ENCODE measurements around the gene NIM1K. TPM values are rescaled to one million over a fixed set of nuclear protein-coding genes. Genes with fewer than 3 reads are reported as not detected.
"Not testable (repeated sequence)": the region's sequence is repeated elsewhere in the genome, so short reads cannot be mapped to it uniquely, and the experiment has no call there.

NIM1K gene
- total RNA-seq, 1 donor from 2014 or later = not detected

GRCh38 chr5:43274435-43275114 lies 82.5 kb downstream of the NIM1K start:
- DNase-seq (ENCODE audit: extremely low read depth, low read depth, low spot score) = no peak

DNA sequence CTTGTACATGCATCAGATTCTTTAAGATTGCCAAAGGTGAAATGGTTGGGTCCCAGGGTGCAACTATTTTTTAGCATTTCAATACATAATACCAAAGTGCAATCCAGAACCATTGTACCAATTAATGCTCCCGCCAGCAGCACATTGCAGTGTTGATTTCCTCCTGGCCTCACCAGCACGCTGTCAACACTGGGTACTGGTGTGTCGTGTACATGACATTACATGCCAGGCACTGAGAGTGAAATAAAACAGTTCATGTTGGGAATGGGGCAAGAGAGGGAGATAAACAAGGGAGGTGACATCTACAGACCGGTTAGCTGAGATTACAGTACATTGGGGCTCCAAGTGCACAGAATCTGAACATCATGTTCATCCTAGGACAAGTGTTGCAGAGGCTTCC lies 83.4 kb downstream of the NIM1K start:
- DNase-seq (ENCODE audit: extremely low read depth, low read depth, low spot score) = no peak

GRCh38 chr5:43279548-43280274 lies 87.7 kb downstream of the NIM1K start:
- no peak for DNase-seq (ENCODE audit: extremely low read depth, low read depth, low spot score)

- DNase-seq (ENCODE audit: extremely low read depth, low read depth, low spot score) = no peak
Observed at GRCh38 chr5:43281840-43282658, 90.0 kb downstream of the NIM1K start.

- DNase-seq (ENCODE audit: extremely low read depth, low read depth, low spot score) = no peak
Observed at GRCh38 chr5:43286623-43287022, 94.6 kb downstream of the NIM1K start.

- DNase-seq (ENCODE audit: extremely low read depth, low read depth, low spot score) = no peak
Observed at GRCh38 chr5:43287493-43287892, 95.5 kb downstream of the NIM1K start.

- DNase-seq (ENCODE audit: extremely low read depth, low read depth, low spot score) = no peak
Observed at GRCh38 chr5:43288269-43288831, 96.3 kb downstream of the NIM1K start.

DNA sequence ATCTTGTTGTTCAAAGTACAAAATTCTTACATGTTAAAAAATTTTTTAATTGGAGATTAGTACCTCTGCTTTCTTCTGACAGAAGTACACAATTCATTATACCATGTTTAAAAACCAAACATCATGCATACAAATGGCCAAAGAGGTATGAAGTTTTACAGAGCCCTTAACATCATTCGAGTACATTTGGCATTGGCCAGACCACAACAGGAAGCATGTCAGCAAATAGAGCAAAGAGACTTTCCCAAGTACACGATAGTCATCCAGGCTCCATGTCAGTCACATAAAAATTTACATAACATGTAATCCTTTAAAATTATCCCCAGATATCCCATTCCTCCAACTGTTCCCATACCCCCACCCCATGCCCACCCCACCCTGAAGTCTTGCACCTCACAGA lies 98.7 kb downstream of the NIM1K start:
- no peak for DNase-seq (ENCODE audit: extremely low read depth, low read depth, low spot score)

- DNase-seq (ENCODE audit: extremely low read depth, low read depth, low spot score) = no peak
Observed at GRCh38 chr5:43294226-43294625, 102.2 kb downstream of the NIM1K start.

DNA sequence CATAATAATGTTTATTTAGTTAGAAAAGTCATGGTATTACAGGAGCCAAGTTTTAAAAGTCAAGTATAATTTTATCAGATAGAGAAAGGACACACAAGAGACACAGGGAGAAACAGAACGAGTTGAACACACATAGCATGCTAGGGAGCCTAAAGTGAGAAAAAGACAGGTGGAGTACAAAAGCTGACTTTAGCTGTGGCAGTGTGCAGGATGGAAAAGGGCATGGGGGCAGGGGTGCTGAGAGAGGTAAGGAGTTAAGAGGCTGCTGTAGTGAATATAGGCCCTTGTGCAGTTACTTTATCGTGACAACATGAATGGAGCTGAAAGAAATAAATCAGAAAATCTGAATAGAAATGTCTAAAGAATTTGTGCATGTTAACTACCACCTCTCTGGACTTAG lies 103.2 kb downstream of the NIM1K start:
- DNase-seq (ENCODE audit: extremely low read depth, low read depth, low spot score) = no peak

DNA sequence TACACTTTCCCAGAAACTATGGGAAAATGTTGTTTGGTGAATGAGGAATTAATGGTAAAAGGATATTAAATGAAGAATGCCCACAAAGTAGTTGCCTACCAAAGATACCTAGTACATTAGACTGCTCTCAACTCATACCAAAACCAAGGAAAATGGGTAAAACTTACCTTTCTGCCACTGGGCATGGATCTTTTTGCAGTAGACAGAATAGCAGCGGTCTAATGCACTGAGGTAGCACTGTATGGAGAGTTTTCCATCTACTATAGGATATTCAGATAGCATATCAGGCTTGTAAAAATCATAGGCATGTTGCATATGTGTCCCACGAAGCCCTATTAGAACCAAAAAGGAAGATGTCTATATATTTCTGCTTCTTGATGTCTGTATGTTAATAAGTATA lies 104.8 kb downstream of the NIM1K start:
- DNase-seq (ENCODE audit: extremely low read depth, low read depth, low spot score) = no peak

DNA sequence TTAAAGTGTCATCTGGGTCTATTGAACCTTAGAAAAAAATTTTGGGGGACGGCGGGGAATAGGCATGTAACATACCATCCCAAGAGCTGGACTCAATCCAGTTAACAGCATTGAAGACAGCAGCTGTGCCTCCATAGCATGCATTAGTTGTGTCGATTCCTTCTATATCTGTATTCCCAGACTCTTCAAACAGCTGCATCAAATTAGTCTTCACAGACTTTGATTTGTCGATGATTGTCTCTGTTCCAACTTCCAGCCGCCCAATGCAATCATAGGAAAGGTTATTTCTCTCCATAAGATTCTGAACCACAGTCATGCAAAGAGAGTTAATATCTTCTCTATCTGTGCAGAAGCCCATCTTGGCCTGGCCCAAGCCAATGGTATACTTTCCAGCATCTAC lies 106.4 kb downstream of the NIM1K start:
- DNase-seq (ENCODE audit: extremely low read depth, low read depth, low spot score) = no peak

- no peak for DNase-seq (ENCODE audit: extremely low read depth, low read depth, low spot score)
Observed at GRCh38 chr5:43300112-43300511, 108.1 kb downstream of the NIM1K start.

DNA sequence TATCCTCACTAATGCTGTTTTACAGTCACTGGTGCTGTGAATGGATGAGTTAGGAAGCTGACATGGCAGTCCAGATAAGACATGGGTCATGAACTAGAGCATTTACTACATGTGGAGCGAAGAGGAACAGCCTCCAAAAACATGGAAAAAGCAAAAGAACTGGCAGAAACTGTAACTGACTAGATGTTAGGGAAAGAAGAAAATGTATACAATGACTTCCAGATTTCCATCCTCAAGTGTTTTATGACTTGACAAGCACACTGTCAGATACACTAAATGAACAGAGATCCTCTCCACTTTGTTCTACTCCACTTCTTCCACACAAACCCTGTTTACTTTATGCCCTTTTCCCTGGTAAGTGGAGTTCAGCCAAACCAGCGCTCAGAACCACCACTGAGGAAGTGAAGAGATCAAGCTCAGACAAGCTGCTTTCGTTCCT lies 109.6 kb downstream of the NIM1K start:
- no peak for DNase-seq (ENCODE audit: extremely low read depth, low read depth, low spot score)

GRCh38 chr5:43302481-43302880 lies 110.5 kb downstream of the NIM1K start:
- no peak for DNase-seq (ENCODE audit: extremely low read depth, low read depth, low spot score)

DNA sequence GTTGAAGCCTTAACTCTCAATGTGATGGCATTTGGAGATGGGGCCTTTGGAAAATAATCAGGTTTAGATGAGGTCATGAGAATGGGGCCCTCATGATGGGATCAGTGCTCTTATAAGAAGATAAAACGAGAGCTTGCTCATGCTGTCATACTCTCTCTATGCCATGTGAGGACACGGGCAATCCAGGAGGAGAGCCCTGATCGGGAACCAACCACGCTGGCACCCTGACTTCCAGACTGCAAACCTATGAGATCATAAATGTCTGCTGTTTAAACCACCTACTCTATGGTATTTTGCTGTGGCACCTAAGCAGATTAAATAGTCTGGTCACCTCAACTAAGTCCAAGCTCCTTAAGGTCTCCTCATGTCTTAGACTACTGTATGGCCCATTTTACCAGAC lies 111.2 kb downstream of the NIM1K start:
- no peak for DNase-seq (ENCODE audit: extremely low read depth, low read depth, low spot score)

DNA sequence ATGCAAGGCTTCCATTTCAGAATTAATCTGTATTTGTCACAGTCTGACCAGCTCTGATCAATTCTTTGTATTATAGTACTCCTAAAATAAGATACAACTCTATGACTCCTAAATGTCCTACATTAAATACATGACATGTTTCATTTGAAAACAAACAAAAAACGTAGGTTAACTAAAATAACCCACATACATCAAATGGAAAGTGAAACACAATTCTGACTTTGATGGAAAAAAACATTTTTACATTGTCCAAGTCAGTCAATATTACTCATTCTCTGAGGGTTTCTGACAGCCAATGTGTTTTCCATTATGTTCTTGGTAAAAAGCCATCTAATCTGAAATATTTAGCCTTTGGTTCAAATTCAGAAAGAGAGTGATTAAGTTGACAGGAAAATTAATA lies 112.5 kb downstream of the NIM1K start:
- no peak for DNase-seq (ENCODE audit: extremely low read depth, low read depth, low spot score)

- peak; percentile 41 for DNase-seq (ENCODE audit: extremely low read depth, low read depth, low spot score)
Observed at GRCh38 chr5:43305948-43306565, 114.0 kb downstream of the NIM1K start.

DNA sequence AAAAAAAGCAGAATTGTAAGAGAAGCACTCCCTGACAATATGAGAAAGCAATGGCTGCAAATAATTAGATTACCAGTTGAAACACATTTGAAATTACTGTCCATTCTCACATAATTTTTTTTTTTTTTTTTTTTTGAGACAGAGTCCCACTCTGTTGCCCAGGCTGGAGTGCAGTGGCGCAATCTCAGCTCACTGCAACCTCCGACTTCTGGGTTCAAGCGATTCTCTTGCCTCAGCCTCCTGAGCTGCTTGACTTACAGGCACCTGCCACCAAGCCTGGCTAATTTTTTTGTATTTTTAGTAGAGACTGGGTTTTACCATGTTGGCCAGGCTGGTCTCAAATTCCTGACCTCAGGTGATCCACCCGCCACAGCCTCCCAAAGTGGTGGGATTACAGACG lies 114.9 kb downstream of the NIM1K start:
- not testable (repeated sequence) for DNase-seq (ENCODE audit: extremely low read depth, low read depth, low spot score)

DNA sequence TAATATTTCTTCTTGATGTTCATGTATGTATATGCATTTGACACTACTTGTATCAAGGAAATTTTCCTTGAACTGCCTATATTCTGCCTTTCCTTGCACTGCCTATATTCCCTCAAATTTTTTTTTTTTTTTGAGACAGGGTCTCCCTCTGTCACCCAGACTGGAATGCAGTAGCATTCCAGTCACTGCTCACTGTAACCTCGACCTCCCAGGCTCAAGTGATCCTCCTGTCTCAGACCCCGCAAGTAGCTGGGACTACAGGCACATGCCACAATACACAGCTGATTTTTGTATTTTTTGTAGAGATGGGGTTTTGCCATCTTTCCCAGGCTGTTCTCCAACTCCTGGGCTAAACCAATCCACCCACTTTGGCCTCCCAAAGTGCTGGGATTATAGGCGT lies 117.1 kb downstream of the NIM1K start:
- DNase-seq (ENCODE audit: extremely low read depth, low read depth, low spot score) = no peak

GRCh38 chr5:43309637-43310036 lies 117.6 kb downstream of the NIM1K start:
- no peak for DNase-seq (ENCODE audit: extremely low read depth, low read depth, low spot score)

Measured in glomerular endothelial cell (primary cell).